MG63 (cell line): ENCODE measurements around the gene BRPF1. TPM values are rescaled to one million over a fixed set of nuclear protein-coding genes. Genes with fewer than 3 reads are reported as not detected.

Experiments used
- DNase-seq: peaks from one replicate; pipeline ENCODE4 v3.0.0-alpha.2; 2020
- H3K27me3 ChIP-seq: fragments of 250-450 bp; sonication (Bioruptor Pico); 2 replicates; pipeline ENCODE4 v1.5.1; 2020; ENCODE audit warnings: mild to moderate bottlenecking, moderate library complexity
- H3K36me3 ChIP-seq: fragments of 250-450 bp; sonication (Bioruptor Pico); 2 replicates; pipeline ENCODE4 v1.5.1; 2020; ENCODE audit warnings: mild to moderate bottlenecking, moderate library complexity
- H3K4me3 ChIP-seq: fragments of 250-450 bp; sonication (Bioruptor Pico); 2 replicates; pipeline ENCODE4 v1.5.1; 2020; ENCODE audit warnings: mild to moderate bottlenecking, moderate library complexity
- H3K9me3 ChIP-seq: fragments of 250-450 bp; sonication (Bioruptor Pico); 2 replicates; pipeline ENCODE4 v1.5.1; 2020; ENCODE audit warnings: mild to moderate bottlenecking, moderate library complexity
- total RNA-seq: library from RNA; depleted of rRNA; stranded (reverse); fragments of >200 nt; shearing (Covaris generic); gene quantifications from 2 replicates; pipeline ENCODE4 v1.2.3, GENCODE V29; 2014; ENCODE audit warnings: low replicate concordance

Gene BRPF1
- total RNA-seq, 1 experiment from 2014 or later, result 7.0 TPM

DNA sequence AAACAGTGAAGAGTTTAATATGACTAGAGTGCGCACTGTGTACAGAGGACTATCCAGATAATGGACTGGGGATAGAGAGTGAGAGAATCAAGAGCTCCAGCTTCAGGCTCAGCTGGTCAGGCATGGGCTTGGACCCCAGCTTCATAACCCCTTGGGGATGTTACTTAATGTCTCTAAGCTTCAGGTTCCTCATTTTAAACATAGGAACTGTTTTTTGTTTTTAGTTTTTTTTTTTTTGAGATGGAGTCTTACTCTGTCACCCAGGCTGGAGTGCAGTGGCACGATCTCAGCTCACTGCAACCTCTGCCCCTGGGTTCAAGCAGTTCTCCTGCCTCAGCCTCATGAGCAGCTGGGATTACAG is 9.9 kb upstream of the BRPF1 start:
- no peaks in the 10 kb centered on the region for H3K9me3 ChIP-seq
- no peak overlapping the region for H3K4me3 ChIP-seq
- no peaks in the 10 kb centered on the region for H3K27me3 ChIP-seq
- no peaks in the 10 kb centered on the region for H3K36me3 ChIP-seq
- no peak for DNase-seq

DNA sequence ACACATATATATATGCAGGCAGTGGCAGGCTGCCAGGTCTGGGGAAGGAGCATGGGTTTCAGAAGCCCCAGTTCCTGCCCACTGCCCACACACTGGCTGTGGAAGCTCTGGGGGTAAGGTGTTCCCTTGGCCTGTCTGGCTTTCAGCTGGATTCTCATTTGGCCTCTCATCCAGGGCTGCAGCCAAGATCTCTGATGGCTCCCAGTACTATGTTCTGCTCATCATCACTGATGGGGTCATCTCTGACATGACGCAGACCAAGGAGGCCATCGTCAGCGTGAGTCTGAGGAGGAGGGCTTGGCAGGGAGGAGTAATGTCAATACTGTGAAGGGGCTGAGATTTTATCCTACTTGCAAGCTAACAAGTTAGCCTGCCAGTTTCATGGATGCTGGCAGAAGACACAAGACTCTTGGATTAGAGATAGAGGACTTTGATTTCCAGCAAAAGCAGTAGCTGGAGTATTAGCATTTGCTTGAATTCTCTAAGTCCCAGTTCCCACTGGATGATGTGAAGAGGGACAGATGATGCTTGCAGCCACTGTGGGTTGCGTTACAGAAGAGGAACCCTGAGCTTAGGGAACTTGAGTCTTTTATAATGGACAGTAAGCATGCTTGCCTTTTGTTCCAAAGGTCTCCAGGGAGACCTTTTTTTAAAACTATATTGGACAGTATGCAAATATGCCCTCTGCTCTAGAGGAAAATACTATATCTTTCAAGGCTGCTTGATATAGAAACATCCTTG is 5.6 kb upstream of the BRPF1 start:
- no peaks in the 10 kb centered on the region for H3K9me3 ChIP-seq
- DNase-seq, result no peak
- H3K27me3 ChIP-seq, result no peaks in the 10 kb centered on the region

DNA sequence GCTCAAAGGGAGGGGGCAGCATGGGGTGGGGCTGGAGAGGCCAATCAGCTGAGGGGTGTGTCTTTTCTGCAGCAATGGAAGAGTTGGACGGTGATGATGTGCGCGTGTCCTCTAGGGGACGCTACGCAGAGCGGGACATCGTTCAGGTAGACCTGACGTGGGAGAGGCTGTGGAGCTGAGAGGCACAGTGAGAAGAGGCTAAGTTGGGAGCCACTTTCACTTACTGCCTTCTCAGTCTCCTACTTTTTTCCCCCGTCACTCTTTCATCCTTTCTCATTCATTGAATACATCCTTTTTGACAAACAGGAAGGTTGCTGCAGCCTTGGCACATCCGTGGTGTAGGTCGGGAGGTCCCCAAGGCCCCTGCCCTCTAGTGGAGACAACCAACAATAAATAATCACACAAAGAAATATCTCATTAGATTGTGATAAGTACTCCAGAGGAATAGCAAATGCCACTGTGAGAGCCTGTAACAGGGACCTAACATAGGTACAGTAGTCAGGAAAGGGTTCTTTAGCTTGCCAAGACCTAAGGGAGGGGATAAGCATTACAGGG is 4.4 kb upstream of the BRPF1 start:
- Histone ChIP-seq H3K36me3 (no peaks in the 10 kb centered on the region), H3K9me3 (no peaks in the 10 kb centered on the region), H3K27me3 (no peaks in the 10 kb centered on the region), H3K4me3 (no peak overlapping the region)
- DNase-seq, result no peak

More for the DNA sequence above, 5.6 kb upstream of the BRPF1 start:
- Histone ChIP-seq H3K36me3 (no peaks in the 10 kb centered on the region), H3K4me3 (no peak overlapping the region)

DNA sequence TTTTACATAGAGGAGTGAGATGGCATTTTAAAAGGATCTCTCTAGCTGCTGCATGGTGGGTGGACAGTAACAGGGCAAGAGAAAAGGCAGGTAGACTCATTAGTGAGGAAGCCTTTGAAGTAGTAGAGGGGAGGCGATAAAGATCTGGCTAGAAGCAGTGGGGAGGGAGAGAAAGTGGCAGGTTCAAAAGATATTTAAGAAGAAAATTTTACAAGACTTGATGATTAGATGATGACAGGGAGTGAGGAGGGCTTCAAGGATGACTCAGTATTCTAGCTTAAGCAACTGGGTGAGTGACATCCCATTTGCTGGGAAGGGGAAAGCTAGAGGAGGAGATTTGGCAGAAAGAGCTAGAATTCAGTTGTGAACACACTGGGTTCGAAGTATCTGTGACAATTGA is 3.8 kb upstream of the BRPF1 start:
- no peak for DNase-seq
- Histone ChIP-seq H3K9me3 (no peaks in the 10 kb centered on the region), H3K36me3 (peaks cover 2% of the 10 kb centered on the region; the same call in 1 of the 2 replicates), H3K27me3 (no peaks in the 10 kb centered on the region), H3K4me3 (no peak overlapping the region)

DNA sequence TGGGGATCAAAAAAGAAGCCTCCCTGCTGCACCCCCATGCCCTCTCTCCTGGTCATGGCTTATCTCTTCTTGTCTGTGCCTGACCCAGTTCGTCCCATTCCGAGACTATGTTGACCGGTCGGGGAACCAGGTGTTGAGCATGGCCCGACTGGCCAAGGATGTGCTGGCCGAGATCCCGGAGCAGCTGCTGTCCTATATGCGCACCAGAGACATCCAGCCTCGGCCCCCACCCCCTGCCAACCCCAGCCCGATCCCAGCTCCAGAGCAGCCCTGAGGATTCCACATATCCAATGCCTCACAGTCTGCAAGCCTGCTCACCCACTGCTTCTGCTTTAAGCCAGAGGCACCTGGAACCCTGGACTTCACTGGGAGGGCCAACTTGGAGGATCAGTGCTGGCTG is 2.1 kb upstream of the BRPF1 start:
- Histone ChIP-seq H3K9me3 (no peaks in the 10 kb centered on the region), H3K36me3 (peaks cover 2% of the 10 kb centered on the region; the same call in 1 of the 2 replicates), H3K4me3 (no peak overlapping the region), H3K27me3 (no peaks in the 10 kb centered on the region)
- no peak for DNase-seq

DNA sequence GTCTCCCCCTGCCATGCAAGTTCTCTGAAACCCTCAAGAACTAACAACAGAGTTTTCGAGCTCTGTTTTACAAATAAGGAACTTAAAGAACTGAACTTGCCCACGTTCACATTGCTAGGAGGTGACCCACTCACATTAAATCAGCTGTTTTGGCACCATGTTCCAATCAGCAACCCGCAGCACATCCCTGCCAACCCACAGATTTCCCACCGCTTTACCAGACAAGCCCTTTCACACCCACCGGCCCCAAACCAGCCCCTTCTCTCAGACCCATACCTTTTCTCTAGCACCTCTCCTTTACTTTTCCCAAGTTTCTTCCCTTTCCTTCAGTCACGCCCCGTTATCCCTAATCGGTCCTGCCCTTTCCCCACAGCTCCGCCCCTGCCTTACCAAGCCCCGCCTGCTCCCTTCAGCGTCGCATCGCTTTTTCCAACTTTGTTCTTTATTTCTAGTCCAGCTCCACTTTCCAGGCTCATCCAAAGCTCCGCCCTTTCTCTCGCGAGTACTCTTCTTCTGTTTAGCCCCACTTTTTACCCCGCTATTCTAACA is 804 bp upstream of the BRPF1 start:
- peak overlapping the region; percentile 85 for H3K4me3 ChIP-seq
- peaks cover 7% of the 10 kb centered on the region; the same call in 1 of the 2 replicates for H3K36me3 ChIP-seq
- no peaks in the 10 kb centered on the region for H3K27me3 ChIP-seq
- DNase-seq, result no peak
- no peaks in the 10 kb centered on the region for H3K9me3 ChIP-seq

DNA sequence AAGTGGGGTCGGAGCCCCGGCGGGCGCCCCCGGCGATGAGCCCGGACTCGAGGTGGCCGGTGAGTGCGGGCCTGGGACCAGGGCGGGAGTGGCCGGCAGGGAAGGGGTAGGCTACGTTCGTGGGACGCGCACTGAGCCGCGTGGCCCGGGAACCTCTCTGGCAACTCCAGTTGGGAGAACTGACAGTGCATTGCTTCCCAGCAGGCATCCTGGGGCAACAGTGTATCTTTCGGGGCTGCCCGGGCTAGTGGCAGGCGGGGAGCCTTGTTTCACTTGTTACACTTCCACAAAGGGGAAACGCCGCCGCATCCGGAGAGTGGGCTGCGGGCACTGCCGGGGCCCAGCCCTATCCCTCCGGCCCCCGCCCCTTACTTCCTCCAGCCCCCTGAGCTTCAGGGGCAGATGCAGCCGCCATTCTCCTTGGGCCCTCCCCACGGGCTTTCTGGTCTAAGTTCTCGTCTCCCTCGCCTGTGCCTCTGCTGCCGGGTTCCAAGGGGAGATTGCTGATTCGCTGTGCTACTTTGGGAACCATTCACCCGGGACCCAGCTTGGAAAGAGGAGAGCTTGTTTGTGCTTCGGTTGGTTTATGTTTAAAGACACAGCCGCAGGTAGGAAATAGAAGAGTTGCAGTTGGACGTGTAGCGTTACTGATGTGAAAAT is 675 bp downstream of the BRPF1 start:
- Histone ChIP-seq H3K4me3 (peak overlapping the region; percentile 85), H3K27me3 (no peaks in the 10 kb centered on the region), H3K36me3 (peaks cover 12% of the 10 kb centered on the region), H3K9me3 (no peaks in the 10 kb centered on the region)
- peak; percentile 13 for DNase-seq

DNA sequence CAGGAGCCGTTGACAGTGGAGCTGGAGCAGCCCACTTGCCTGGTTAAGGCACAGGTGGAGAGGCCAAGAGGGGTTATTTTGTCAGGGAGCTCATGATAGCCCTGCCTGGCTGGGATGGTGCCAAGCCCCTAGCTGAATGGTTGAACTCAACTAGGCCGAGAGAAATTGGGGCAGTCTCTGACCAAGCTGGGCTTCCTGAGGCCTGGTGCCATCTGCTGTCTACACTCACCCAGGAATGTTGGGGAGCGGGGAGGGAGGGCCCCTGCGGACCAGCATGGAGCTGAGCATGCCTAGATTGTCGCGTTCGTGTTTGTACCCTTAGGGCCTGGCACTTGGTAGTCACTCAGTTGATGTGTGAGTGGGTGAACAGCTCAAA is 1.2 kb downstream of the BRPF1 start:
- no peak for DNase-seq
- no peaks in the 10 kb centered on the region for H3K27me3 ChIP-seq

DNA sequence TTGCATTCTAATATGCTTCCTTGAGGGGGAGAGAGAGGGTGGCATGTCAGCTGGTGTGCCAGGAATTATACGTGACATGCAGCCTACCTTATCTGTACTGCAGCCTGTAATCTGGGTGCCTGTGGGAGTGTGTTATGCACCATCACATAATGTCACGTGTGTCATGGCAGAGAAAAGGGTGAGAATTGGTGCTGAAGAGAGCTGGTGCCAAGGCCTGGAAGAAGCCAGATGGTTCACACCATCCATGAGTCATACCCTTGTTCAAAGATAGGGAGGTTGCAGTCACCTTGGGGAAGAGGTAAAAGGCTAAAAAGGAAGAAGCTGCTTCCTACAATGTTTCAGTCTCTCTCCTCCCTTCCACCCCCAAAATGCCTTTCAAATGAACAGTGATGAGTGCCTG is 5.3 kb downstream of the BRPF1 start:
- Histone ChIP-seq H3K27me3 (no peaks in the 10 kb centered on the region), H3K4me3 (no peak overlapping the region), H3K36me3 (peaks cover 29% of the 10 kb centered on the region), H3K9me3 (no peaks in the 10 kb centered on the region)
- DNase-seq, result no peak

More for the DNA sequence above, 1.2 kb downstream of the BRPF1 start:
- H3K36me3 ChIP-seq, result peaks cover 14% of the 10 kb centered on the region
- no peaks in the 10 kb centered on the region for H3K9me3 ChIP-seq
- H3K4me3 ChIP-seq, result peak overlapping the region; percentile 85

DNA sequence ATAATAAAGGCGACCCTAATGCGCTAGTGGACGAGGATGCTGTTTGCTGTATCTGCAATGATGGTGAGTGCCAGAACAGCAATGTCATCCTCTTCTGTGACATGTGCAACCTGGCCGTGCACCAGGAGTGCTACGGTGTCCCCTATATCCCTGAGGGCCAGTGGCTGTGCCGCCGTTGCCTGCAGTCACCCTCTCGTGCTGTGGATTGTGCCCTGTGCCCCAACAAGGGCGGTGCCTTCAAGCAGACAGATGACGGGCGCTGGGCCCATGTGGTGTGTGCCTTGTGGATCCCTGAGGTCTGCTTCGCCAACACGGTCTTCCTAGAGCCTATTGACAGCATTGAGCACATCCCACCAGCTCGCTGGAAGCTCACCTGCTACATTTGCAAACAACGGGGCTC is 7.6 kb downstream of the BRPF1 start:
- H3K4me3 ChIP-seq, result no peak overlapping the region
- DNase-seq, result no peak
- H3K36me3 ChIP-seq, result peaks cover 31% of the 10 kb centered on the region
- H3K27me3 ChIP-seq, result no peaks in the 10 kb centered on the region
- H3K9me3 ChIP-seq, result no peaks in the 10 kb centered on the region

DNA sequence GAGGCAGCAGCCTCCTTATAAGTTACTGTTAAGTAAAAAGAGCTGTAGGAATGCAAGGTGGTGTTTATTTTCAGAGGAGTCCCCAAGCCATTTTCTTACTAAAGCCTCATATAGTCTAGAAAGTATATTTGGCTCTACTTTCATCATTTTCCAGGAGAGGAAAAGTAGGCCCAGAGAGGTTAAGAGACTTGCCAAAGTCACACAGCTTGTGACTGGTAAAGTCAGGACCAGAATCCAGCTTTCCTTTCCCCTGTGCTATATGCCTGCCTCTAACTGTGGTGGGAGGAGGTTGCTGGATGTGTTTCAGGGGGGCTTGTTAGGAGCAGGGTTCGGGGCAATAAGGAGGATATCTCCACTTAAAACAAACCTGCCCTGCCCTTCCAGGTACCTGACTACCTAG is 11.0 kb downstream of the BRPF1 start:
- DNase-seq, result no peak
- H3K4me3 ChIP-seq, result no peak overlapping the region
- no peaks in the 10 kb centered on the region for H3K9me3 ChIP-seq
- H3K36me3 ChIP-seq, result peaks cover 19% of the 10 kb centered on the region
- no peaks in the 10 kb centered on the region for H3K27me3 ChIP-seq

DNA sequence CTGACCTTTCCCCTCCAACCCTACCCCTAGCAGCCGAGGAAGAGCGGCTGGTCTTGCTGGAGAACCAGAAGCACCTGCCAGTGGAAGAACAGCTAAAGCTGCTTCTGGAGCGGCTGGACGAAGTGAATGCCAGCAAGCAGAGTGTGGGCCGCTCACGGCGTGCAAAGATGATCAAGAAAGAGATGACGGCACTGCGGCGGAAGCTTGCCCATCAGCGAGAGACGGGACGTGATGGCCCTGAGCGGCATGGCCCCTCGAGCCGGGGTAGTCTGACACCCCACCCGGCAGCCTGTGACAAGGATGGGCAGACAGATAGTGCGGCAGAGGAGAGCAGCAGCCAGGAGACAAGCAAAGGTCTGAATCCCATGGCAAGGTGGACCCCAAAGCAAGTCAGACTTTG is 12.0 kb downstream of the BRPF1 start:
- no peak for DNase-seq
- no peaks in the 10 kb centered on the region for H3K9me3 ChIP-seq
- H3K27me3 ChIP-seq, result no peaks in the 10 kb centered on the region
- H3K4me3 ChIP-seq, result no peak overlapping the region
- peaks cover 20% of the 10 kb centered on the region for H3K36me3 ChIP-seq

DNA sequence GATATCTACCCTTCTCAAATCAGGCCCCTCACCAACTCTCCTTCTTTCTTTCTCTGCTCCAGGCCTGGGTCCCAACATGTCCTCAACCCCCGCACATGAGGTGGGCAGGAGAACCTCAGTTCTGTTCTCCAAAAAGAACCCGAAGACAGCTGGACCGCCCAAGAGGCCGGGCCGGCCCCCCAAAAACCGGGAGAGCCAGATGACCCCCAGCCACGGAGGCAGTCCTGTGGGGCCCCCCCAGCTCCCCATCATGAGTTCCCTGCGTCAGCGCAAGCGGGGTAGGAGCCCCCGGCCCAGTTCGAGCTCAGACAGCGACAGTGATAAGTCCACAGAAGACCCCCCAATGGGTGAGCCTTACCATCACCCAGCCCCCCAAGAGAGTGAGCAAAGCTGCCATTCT is 12.6 kb downstream of the BRPF1 start:
- peaks cover 25% of the 10 kb centered on the region for H3K36me3 ChIP-seq
- H3K27me3 ChIP-seq, result no peaks in the 10 kb centered on the region
- no peak for DNase-seq
- H3K9me3 ChIP-seq, result no peaks in the 10 kb centered on the region
- no peak overlapping the region for H3K4me3 ChIP-seq

DNA sequence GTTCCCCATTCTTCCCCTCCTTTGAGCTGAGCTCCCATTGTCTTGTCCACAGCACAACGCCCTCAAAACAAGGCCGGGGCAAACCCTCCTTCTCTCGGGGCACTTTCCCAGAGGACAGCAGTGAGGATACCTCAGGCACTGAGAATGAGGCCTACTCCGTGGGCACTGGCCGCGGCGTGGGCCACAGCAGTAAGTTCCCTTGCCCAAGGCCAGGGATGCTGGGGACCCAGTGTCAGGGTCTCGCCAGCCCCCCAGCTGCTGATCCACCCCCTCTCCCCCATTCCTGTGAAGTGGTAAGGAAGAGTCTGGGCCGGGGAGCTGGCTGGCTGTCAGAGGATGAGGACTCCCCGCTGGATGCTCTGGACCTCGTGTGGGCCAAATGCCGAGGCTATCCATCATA is 14.0 kb downstream of the BRPF1 start:
- Histone ChIP-seq H3K36me3 (peaks cover 16% of the 10 kb centered on the region), H3K27me3 (no peaks in the 10 kb centered on the region), H3K9me3 (no peaks in the 10 kb centered on the region), H3K4me3 (no peak overlapping the region)
- no peak for DNase-seq

DNA sequence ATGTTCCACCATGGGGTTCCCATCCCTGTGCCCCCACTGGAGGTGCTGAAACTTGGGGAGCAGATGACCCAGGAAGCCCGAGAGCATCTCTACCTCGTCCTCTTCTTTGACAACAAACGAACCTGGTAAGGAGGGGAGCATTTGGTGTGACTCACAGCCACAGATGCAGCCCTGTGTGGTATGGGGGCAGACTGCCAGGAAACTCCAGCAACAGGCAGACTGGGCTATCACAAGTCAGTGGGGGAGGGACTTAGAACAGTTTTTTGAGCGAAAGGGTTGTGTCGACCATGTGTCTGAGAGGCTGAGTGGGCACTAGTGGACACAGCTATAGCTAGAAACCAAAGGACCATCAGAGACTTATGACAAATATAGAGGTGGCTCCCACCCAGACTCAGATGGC is 14.8 kb downstream of the BRPF1 start:
- Histone ChIP-seq H3K4me3 (no peak overlapping the region), H3K9me3 (no peaks in the 10 kb centered on the region), H3K27me3 (no peaks in the 10 kb centered on the region), H3K36me3 (peaks cover 16% of the 10 kb centered on the region)
- peak; percentile 35 for DNase-seq

DNA sequence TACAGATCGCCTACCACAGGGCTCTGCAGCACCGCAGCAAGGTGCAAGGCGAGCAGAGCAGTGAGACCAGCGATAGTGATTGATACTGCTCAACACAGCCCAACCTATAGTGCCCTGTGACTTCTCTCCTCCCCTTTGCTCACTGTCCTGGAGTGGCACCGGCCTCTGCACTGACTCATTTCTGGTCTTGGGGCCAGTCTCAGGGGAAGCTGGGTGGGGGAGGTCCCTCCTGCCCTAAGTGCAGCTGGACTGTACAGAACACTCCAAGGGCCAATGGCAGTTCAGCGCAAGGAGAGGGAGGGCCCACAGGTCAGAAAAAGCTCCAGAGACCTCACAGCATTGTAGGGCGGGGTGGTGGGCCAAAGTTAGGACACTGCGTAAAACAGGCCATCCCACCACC is 15.7 kb downstream of the BRPF1 start:
- no peaks in the 10 kb centered on the region for H3K9me3 ChIP-seq
- H3K4me3 ChIP-seq, result no peak overlapping the region
- H3K27me3 ChIP-seq, result no peaks in the 10 kb centered on the region
- DNase-seq, result peak; percentile 29
- H3K36me3 ChIP-seq, result peaks cover 16% of the 10 kb centered on the region

DNA sequence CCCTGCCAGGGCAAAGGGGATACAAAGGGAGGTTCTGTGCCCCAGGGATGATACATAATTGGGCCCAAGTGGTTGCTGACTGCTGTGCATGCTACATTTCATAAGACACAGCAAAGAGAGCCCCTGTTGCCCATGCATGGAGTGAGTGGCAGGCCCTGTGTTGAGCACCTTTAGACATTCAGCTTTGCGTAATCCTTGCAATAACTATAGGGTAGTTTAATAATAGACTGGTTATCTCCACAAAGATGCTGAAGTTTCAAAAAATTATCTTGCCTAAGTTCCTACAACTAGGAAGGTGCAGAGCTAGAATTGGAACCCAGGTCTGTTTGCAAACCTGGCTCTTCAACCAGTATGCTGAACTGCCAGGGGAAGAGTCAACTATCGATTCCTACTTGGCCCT is 16.5 kb downstream of the BRPF1 start:
- H3K36me3 ChIP-seq, result peaks cover 17% of the 10 kb centered on the region
- no peaks in the 10 kb centered on the region for H3K9me3 ChIP-seq
- H3K4me3 ChIP-seq, result no peak overlapping the region
- H3K27me3 ChIP-seq, result no peaks in the 10 kb centered on the region
- no peak for DNase-seq

DNA sequence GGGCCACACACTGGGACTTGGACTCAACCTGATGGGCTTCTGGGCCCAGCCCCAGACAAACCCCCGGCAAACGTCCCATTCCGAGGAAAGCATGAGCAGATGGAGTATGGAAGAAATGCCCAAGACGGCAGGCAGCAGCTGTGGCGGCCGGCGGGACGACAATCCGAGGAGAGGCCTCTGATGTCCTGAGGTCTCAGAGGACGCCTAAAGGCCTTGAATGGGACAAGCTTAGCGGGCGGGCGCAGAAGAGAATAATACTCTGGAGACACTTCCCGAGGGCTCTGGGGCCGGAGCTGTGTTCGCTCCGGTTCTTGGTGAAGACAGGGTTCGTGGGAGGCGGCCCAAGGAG is 17.7 kb downstream of the BRPF1 start:
- no peak for DNase-seq
- H3K4me3 ChIP-seq, result peak overlapping the region; percentile 61
- no peaks in the 10 kb centered on the region for H3K9me3 ChIP-seq
- peaks cover 16% of the 10 kb centered on the region for H3K36me3 ChIP-seq
- H3K27me3 ChIP-seq, result no peaks in the 10 kb centered on the region
